NCI-H82 treated with DMSO at 0.1 percent for 48 hours (cell line): ENCODE measurements around the gene LURAP1L.

Experiments used
- DNase-seq: peaks from one replicate; lab custom pipeline; 2025; ENCODE audit not compliant: unreplicated experiment; lab: John Stamatoyannopoulos, UW

Gene LURAP1L

GRCh38 chr9:12774861-12775678 lies at the start of gene LURAP1L:
LURAP1L (plus strand) TSS chr9:12775020; CDS start chr9:12775716, 696 bp downstream.
- no peak for DNase-seq

GRCh38 chr9:12726795-12727194 lies 48.0 kb upstream of the LURAP1L start:
- no peak for DNase-seq

- no peak for DNase-seq
These were observed 44.6 kb upstream of the LURAP1L start for GRCh38 chr9:12730198-12730597.

GRCh38 chr9:12730927-12731326 lies 43.9 kb upstream of the LURAP1L start:
- DNase-seq = no peak

GRCh38 chr9:12732971-12733370 lies 41.8 kb upstream of the LURAP1L start:
- no peak for DNase-seq

- DNase-seq = no peak
These were observed 39.2 kb upstream of the LURAP1L start for GRCh38 chr9:12735665-12736064.

GRCh38 chr9:12737871-12738270 lies 36.9 kb upstream of the LURAP1L start:
- peak; percentile 72 for DNase-seq

GRCh38 chr9:12739014-12739652 lies 35.7 kb upstream of the LURAP1L start:
- DNase-seq = peak; percentile 40

GRCh38 chr9:12740845-12741244 lies 34.0 kb upstream of the LURAP1L start:
- DNase-seq = no peak

GRCh38 chr9:12748016-12748415 lies 26.8 kb upstream of the LURAP1L start:
- no peak for DNase-seq

GRCh38 chr9:12748954-12749353 lies 25.9 kb upstream of the LURAP1L start:
- DNase-seq = no peak

GRCh38 chr9:12753931-12754330 lies 20.9 kb upstream of the LURAP1L start:
- DNase-seq = no peak

GRCh38 chr9:12759761-12760160 lies 15.1 kb upstream of the LURAP1L start:
- DNase-seq = no peak

GRCh38 chr9:12760758-12761157 lies 14.1 kb upstream of the LURAP1L start:
- no peak for DNase-seq

- DNase-seq = no peak
These were observed 10.7 kb upstream of the LURAP1L start for GRCh38 chr9:12764150-12764549.

- DNase-seq = no peak
These were observed 9.6 kb upstream of the LURAP1L start for GRCh38 chr9:12765088-12765798.

- no peak for DNase-seq
These were observed 8.5 kb upstream of the LURAP1L start for GRCh38 chr9:12766357-12766756.

GRCh38 chr9:12770261-12770660 lies 4.6 kb upstream of the LURAP1L start:
- no peak for DNase-seq

GRCh38 chr9:12771891-12772290 lies 2.9 kb upstream of the LURAP1L start:
- no peak for DNase-seq

GRCh38 chr9:12773562-12773961 lies 1.3 kb upstream of the LURAP1L start:
- DNase-seq = no peak

- peak; percentile 42 for DNase-seq
These were observed 1.1 kb downstream of the LURAP1L start for GRCh38 chr9:12775679-12776512.
